Stomach smooth muscle (tissue), 2 donors: ENCODE measurements around the gene UTP14C.

Source experiments
- H3K27ac ChIP-seq: one replicate; pipeline ENCODE4 v1.7.0; 2013; ENCODE audit warnings: mild to moderate bottlenecking, low read length, inconsistent platforms
- H3K27me3 ChIP-seq, 2 donors: one replicate each; pipeline ENCODE4 v1.7.0; 2013; ENCODE audit warnings: low read length in 2 of 2; ENCODE audit not compliant: insufficient read depth in 2 of 2, control insufficient read depth in 1 of 2
- H3K36me3 ChIP-seq, 2 donors: one replicate each; pipeline ENCODE4 v1.7.0; 2013; ENCODE audit warnings: low read length in 2 of 2; ENCODE audit not compliant: control insufficient read depth in 2 of 2, insufficient read depth in 2 of 2
- H3K4me1 ChIP-seq: one replicate; pipeline ENCODE4 v1.7.0; 2013; ENCODE audit warnings: low read length; ENCODE audit not compliant: control insufficient read depth, insufficient read depth
- H3K4me3 ChIP-seq, 2 donors: one replicate each; pipeline ENCODE4 v1.7.0; 2013; ENCODE audit warnings: low read length in 2 of 2
- H3K9ac ChIP-seq, 2 donors: one replicate each; pipeline ENCODE4 v1.7.0; 2013; ENCODE audit warnings: low read length in 2 of 2, mild to moderate bottlenecking in 1 of 2
- H3K9me3 ChIP-seq, 2 donors: one replicate each; pipeline ENCODE4 v1.7.0; 2013; ENCODE audit warnings: low read length in 2 of 2; ENCODE audit not compliant: control insufficient read depth in 2 of 2
- donor health status: healthy.
- donor health status: Pancreatic carcinoma.

UTP14C gene

DNA sequence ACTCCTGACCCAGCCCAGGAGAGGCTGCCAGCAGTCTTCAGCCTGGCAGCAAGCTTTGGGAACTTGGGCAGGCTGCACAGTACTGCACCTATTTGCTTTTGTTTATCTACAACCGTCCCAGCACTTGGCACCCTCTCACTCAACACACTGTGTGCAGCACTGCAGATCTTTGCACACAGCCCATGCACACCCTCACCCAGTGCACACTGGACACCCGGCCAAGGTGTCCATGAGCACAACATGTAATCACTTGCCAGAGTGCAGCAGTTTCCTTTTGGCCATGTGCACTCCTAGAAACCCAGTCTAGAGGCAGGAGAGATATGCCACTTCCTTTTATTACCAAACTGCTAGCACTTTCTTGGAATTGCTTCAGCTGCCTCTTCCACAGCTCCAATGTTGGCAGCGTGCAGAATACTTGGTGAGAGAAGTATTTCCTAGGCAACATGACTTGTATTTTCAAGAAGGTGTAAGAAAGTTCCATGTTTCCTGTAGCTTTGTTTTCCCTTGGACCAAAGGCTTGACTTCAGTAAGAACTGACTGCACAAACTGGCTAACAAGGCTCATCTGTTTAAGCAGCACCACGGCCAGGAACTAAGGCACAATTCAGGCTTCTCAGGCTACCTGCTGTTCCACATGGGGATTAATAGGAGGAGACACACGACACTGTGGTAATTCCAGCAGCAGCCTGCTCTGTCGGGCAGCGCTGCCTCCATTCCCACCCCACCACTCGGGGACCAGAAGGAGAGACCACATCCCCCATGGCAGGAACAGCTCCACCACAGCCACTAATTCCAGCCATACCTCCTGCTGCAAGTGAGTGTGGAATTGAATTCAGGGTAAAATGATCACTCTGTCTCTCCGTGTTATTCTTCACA is 28.6 kb upstream of the UTP14C start:
- H3K36me3 ChIP-seq: no peaks in the 10 kb centered on the region
- H3K4me3 ChIP-seq: peak overlapping the region; percentile 29 to 66
- no peaks in the 10 kb centered on the region for H3K27me3 ChIP-seq
- peaks cover 34% of the 10 kb centered on the region for H3K4me1 ChIP-seq
- peak overlapping the region; percentile 60 for H3K27ac ChIP-seq
- H3K9ac ChIP-seq: peak overlapping the region in 1 of 2 donors; percentile 36
- H3K9me3 ChIP-seq: no peaks in the 10 kb centered on the region

DNA sequence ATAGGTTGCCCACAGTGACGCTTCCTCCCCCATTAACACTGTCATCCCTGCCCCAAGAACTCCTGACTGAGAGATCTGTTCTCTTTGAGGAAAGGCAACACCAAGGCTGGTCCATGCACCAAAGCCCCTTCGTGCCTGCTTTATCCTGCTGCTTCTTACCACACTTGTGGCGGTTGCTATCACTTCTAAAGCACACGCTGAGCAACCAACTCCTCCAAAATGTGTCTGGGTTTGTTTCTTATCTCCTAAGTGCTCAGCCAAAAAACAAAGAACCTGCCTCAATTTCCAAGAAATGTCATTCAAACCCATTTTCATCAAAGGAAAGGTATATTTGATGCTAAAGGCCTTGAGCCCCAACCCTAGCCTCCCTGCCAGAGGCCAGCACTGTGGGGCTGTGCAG is 27.9 kb upstream of the UTP14C start:
- no peak overlapping the region for H3K9ac ChIP-seq
- no peaks in the 10 kb centered on the region for H3K27me3 ChIP-seq
- H3K9me3 ChIP-seq: no peaks in the 10 kb centered on the region
- no peaks in the 10 kb centered on the region for H3K36me3 ChIP-seq
- H3K27ac ChIP-seq: peak overlapping the region; percentile 60
- H3K4me1 ChIP-seq: peaks cover 34% of the 10 kb centered on the region
- peak overlapping the region in 1 of 2 donors; percentile 66 for H3K4me3 ChIP-seq

DNA sequence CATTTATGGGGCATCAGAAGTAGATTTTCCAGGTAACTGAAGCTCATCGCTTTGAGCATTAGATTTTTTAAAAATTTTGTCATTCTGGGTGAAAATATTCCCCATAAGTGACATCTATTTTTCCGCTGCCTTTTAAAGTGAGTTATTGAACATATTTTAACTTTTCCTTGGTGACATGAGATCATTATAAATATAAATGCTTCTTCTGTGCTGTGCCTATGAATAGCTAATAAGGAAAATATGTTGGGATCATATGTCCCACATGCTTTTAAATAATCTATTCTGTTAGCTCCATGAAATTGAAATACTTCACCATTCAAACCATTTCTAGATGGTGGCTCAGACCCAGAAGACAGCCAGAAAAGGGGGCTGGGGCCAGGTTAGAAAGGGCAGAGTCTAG is 27.3 kb upstream of the UTP14C start:
- no peaks in the 10 kb centered on the region for H3K36me3 ChIP-seq
- H3K27ac ChIP-seq: no peak overlapping the region
- no peak overlapping the region for H3K9ac ChIP-seq
- H3K9me3 ChIP-seq: no peaks in the 10 kb centered on the region
- no peaks in the 10 kb centered on the region for H3K27me3 ChIP-seq
- no peak overlapping the region for H3K4me3 ChIP-seq
- peaks cover 34% of the 10 kb centered on the region for H3K4me1 ChIP-seq

DNA sequence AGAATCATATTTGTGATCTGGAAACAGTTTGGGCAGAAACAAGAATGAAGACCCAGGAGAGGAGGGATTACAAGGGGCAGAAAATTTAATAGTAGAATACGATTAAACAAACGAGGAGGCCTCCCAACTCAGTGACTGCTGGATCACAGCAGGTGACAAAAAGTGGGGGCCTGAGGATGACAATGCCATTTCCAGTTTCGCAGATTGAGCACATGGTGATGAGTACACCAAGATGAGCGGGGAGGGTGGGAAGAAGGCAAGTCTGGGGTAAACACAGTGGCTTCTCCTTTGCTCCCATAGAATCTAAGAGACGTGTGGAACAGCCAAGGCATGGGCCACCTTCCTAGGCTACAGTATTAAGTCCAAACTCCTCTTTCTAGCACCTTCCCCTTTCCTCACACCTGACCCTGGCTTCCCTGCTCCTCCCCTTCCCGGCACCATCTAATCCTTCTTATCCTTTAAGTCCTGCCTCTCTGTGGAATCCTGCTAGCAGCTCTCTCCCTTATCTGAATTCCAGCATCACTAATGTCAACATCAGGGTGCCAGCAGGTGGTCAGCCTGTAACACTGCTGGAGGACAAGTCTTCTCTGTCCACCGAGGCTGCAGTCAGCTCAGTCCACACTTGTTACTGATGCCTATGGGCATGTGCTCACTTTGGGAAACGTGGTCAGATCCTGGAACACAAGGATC is 26.7 kb upstream of the UTP14C start:
- H3K4me3 ChIP-seq: no peak overlapping the region
- no peak overlapping the region for H3K9ac ChIP-seq
- peaks cover 34% of the 10 kb centered on the region for H3K4me1 ChIP-seq
- H3K36me3 ChIP-seq: no peaks in the 10 kb centered on the region
- no peaks in the 10 kb centered on the region for H3K27me3 ChIP-seq
- H3K9me3 ChIP-seq: no peaks in the 10 kb centered on the region
- no peak overlapping the region for H3K27ac ChIP-seq

DNA sequence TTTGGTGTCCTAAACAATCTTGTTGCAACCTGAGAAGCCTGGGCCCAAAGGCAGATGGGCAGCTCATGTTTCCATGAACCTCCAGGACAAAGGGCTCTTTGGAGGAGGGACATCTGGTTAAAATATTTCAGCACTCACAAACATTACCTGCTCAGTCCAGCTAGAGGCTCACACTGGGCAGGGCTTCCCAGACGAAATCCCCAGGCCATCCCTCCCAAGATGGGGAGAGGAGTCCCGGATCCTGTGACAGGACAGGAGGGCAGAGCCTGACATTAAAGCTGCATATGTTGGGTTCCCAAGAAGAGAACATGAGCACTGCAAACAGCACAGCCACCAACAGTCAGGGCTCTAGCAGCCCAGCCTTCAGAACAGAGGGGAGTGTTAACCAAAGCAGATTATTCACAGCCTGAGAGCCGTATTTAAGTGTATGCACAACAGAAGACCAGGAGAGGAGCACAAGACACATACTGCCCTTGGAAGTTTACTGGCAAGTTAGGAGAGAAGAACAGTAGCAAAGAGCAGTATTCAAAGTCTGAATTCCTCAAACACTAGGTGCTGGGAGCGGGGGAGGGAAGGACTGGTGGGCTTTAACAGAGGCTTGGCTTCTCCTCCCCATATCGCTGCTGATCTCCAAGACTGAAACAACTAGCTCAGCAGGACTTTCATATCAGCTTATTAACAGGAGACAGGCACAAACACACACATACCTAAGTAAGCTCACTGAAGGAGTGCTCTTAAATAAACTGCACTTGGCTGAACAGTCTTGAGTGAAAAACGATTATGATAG is 25.6 kb upstream of the UTP14C start:
- Histone ChIP-seq H3K27me3 (no peaks in the 10 kb centered on the region), H3K9ac (no peak overlapping the region), H3K4me1 (peaks cover 34% of the 10 kb centered on the region), H3K27ac (no peak overlapping the region), H3K9me3 (no peaks in the 10 kb centered on the region), H3K4me3 (peak overlapping the region; percentile 40 to 61), H3K36me3 (no peaks in the 10 kb centered on the region)

DNA sequence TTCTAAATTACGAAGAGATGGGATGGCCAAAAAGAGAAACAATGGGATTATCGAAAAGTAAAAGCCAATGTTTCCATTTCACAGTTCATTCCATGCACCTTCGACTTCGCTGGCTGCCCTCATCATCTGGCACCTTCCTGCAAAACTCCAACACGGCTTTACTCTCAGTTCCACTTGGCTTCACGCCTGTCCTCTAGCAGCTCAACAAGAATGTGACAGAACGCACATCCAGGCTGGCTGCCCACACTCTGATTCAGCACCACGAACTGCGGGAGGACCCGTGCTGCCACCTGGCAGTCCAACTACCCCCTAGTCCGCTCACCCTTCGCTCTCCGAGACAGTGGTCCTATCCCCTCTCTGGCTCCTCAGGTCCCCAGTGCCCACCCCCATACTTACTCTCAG is 25.0 kb upstream of the UTP14C start:
- peak overlapping the region in 1 of 2 donors; percentile 13 for H3K9ac ChIP-seq
- H3K4me1 ChIP-seq: peaks cover 34% of the 10 kb centered on the region
- H3K36me3 ChIP-seq: no peaks in the 10 kb centered on the region
- H3K27ac ChIP-seq: no peak overlapping the region
- peak overlapping the region; percentile 40 to 61 for H3K4me3 ChIP-seq
- H3K27me3 ChIP-seq: no peaks in the 10 kb centered on the region
- no peaks in the 10 kb centered on the region for H3K9me3 ChIP-seq

DNA sequence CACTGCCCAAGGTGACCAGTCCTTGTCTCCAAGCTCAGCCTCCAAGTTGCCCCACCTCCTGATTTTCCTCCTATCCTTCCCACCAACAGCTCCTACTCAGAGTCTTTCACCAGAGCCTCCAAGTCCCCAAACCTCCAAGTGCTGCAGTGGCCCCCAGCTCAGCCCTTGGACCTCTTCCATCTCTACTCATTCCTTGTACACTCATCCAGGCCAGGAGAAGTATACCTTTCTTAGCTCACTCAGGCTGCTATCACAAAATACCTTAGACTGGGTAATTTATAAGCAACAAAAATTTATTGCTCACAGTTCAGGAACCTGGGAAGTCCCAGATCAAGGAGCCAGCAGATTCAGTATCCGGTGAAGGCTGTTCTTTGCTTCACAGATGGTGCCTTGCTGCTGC is 24.6 kb upstream of the UTP14C start:
- peak overlapping the region in 1 of 2 donors; percentile 13 for H3K9ac ChIP-seq
- H3K4me1 ChIP-seq: peaks cover 34% of the 10 kb centered on the region
- no peaks in the 10 kb centered on the region for H3K36me3 ChIP-seq
- H3K9me3 ChIP-seq: no peaks in the 10 kb centered on the region
- peak overlapping the region; percentile 40 to 61 for H3K4me3 ChIP-seq
- no peak overlapping the region for H3K27ac ChIP-seq
- no peaks in the 10 kb centered on the region for H3K27me3 ChIP-seq

DNA sequence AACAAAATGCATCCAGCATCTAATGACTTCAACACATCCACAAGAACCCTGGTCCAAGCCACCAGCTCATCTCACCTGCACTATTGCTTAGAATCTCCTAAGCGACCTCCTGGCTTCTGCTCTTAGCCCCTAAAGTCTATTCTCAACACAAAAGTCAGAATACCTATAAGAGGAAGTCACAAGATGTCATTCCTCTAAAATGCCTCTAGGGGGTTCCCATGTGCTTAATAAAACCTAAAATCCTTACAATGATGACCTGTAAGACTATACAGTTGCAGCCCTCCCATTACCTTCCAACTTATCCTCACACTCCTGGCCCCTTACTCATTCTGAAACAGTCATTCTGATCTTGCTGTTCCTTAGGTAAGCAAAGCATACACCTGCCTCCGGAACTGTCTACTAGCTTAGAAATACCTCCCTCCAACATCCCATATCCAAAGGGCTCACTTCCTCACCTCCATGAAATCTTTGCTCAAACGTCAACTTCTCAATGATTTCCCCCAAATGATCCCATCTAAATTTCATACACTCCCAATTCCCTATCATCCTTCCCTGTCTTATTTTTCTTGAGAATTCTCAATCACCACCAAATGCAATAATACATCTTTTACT is 23.3 kb upstream of the UTP14C start:
- H3K27me3 ChIP-seq: no peaks in the 10 kb centered on the region
- H3K9me3 ChIP-seq: no peaks in the 10 kb centered on the region
- peaks cover 23% of the 10 kb centered on the region for H3K4me1 ChIP-seq
- H3K27ac ChIP-seq: no peak overlapping the region
- no peak overlapping the region for H3K4me3 ChIP-seq
- no peak overlapping the region for H3K9ac ChIP-seq
- no peaks in the 10 kb centered on the region for H3K36me3 ChIP-seq

DNA sequence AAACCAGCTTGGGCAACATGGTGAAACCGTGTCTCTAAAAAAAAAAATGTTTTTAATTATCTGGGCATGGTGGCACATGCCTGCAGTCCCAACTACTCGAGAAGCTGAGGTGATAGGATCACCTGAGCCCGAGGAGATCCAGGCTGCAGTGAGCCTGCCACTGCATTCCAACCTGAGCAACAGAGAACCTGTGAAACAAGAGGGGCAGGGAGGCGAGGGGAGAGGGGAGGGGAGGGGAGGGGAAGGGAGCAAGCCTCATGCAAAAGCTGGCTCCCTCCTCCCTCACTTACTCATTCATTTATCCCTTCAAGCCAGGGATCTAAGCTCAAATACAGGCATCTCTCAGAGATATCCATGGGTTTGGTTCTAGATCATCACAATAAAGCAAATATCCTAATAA is 22.1 kb upstream of the UTP14C start:
- H3K36me3 ChIP-seq: no peaks in the 10 kb centered on the region
- H3K27me3 ChIP-seq: no peaks in the 10 kb centered on the region
- peaks cover 16% of the 10 kb centered on the region for H3K4me1 ChIP-seq
- H3K9me3 ChIP-seq: no peaks in the 10 kb centered on the region
- no peak overlapping the region for H3K9ac ChIP-seq
- H3K4me3 ChIP-seq: no peak overlapping the region
- H3K27ac ChIP-seq: no peak overlapping the region

DNA sequence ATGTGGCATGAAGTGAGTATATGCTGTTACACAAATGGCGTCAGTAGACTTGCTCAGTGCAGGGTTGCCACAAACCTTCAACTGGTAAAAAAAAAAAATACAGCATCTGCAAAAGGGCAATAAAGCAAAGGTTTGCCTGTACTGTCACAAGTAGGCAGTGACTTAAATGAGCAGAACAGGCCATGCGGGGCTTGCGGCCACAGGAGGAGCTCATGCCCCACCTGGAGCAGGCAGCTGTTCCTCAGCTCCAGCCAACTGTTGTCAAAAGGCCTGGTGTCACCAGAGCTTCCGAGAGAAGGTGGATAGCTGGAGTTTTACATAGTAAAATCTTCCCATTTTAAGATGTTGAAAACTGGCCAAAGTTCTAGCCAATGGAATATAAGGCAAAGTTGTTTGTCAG is 20.9 kb upstream of the UTP14C start:
- no peak overlapping the region for H3K9ac ChIP-seq
- no peaks in the 10 kb centered on the region for H3K36me3 ChIP-seq
- H3K27ac ChIP-seq: no peak overlapping the region
- no peaks in the 10 kb centered on the region for H3K9me3 ChIP-seq
- H3K4me3 ChIP-seq: no peak overlapping the region
- H3K4me1 ChIP-seq: peaks cover 16% of the 10 kb centered on the region
- no peaks in the 10 kb centered on the region for H3K27me3 ChIP-seq
